HG03064 (cell line): ENCODE results near the gene PEX11A.

ENCODE experiments used
- ATAC-seq: cut with Tn5 transposase; IDR thresholded peaks from one replicate; pipeline ENCODE4 v1.9.1; 2021; ENCODE audit warnings: low read depth; ENCODE audit not compliant: unreplicated experiment

Gene PEX11A

GRCh38 chr15:89677381-89677780, 13.2 kb downstream of the PEX11A start:
- no peak for ATAC-seq

- ATAC-seq: no peak
These were observed 14.9 kb downstream of the PEX11A start for GRCh38 chr15:89675606-89676005.

GRCh38 chr15:89674526-89674925, 16.0 kb downstream of the PEX11A start:
- no peak for ATAC-seq

- ATAC-seq: no peak
These were observed 17.4 kb downstream of the PEX11A start for GRCh38 chr15:89673165-89673512.

- no peak for ATAC-seq
These were observed 18.1 kb downstream of the PEX11A start for GRCh38 chr15:89672221-89673164.

GRCh38 chr15:89671687-89672086, 18.9 kb downstream of the PEX11A start:
- no peak for ATAC-seq

- ATAC-seq: no peak
These were observed 19.5 kb downstream of the PEX11A start for GRCh38 chr15:89670971-89671560.

- ATAC-seq: no peak
These were observed 20.6 kb downstream of the PEX11A start for GRCh38 chr15:89669941-89670340.

GRCh38 chr15:89669309-89669865, 21.2 kb downstream of the PEX11A start:
- no peak for ATAC-seq

GRCh38 chr15:89668171-89668570, 22.4 kb downstream of the PEX11A start:
- no peak for ATAC-seq

GRCh38 chr15:89667706-89667960, 22.9 kb downstream of the PEX11A start:
- no peak for ATAC-seq

- no peak for ATAC-seq
These were observed 23.5 kb downstream of the PEX11A start for GRCh38 chr15:89666858-89667705.

GRCh38 chr15:89666184-89666857, 24.2 kb downstream of the PEX11A start:
- no peak for ATAC-seq

GRCh38 chr15:89665449-89666181, 24.9 kb downstream of the PEX11A start:
- ATAC-seq: no peak

GRCh38 chr15:89664441-89665350, 25.9 kb downstream of the PEX11A start:
- no peak for ATAC-seq

- no peak for ATAC-seq
These were observed 27.5 kb downstream of the PEX11A start for GRCh38 chr15:89662893-89663626.

GRCh38 chr15:89660556-89660955, 30.0 kb downstream of the PEX11A start:
- no peak for ATAC-seq

GRCh38 chr15:89659295-89659694, 31.3 kb downstream of the PEX11A start:
- ATAC-seq: no peak
